ENCODE results near the gene PLEKHA8.
"Not testable (repeated sequence)": the region's sequence is repeated elsewhere in the genome, so short reads cannot be mapped to it uniquely, and the experiment has no call there.

Gene PLEKHA8

GRCh38 chr7:30068117-30068516 lies 39.9 kb downstream of the PLEKHA8 start:
- DNase-seq: no peak

GRCh38 chr7:30069096-30069867 lies 41.1 kb downstream of the PLEKHA8 start:
- DNase-seq: no peak

GRCh38 chr7:30070052-30070451 lies 41.8 kb downstream of the PLEKHA8 start:
- DNase-seq: no peak

GRCh38 chr7:30072735-30073134 lies 44.5 kb downstream of the PLEKHA8 start:
- no peak for DNase-seq

- DNase-seq: no peak
Measured at GRCh38 chr7:30074422-30075030, 46.3 kb downstream of the PLEKHA8 start.

- no peak for DNase-seq
Measured at GRCh38 chr7:30076411-30076810, 48.2 kb downstream of the PLEKHA8 start.

GRCh38 chr7:30078280-30078679 lies 50.1 kb downstream of the PLEKHA8 start:
- no peak for DNase-seq

GRCh38 chr7:30079880-30080279 lies 51.7 kb downstream of the PLEKHA8 start:
- no peak for DNase-seq

GRCh38 chr7:30080818-30081217 lies 52.6 kb downstream of the PLEKHA8 start:
- no peak for DNase-seq

- no peak for DNase-seq
Measured at GRCh38 chr7:30082686-30083085, 54.5 kb downstream of the PLEKHA8 start.

GRCh38 chr7:30083334-30083733 lies 55.1 kb downstream of the PLEKHA8 start:
- DNase-seq: no peak

- DNase-seq: no peak
Measured at GRCh38 chr7:30084212-30084611, 56.0 kb downstream of the PLEKHA8 start.

- no peak for DNase-seq
Measured at GRCh38 chr7:30086529-30086928, 58.3 kb downstream of the PLEKHA8 start.

GRCh38 chr7:30087371-30087770 lies 59.2 kb downstream of the PLEKHA8 start:
- DNase-seq: no peak

- no peak for DNase-seq
Measured at GRCh38 chr7:30088362-30088761, 60.1 kb downstream of the PLEKHA8 start.

- DNase-seq: no peak
Measured at GRCh38 chr7:30090111-30090510, 61.9 kb downstream of the PLEKHA8 start.

GRCh38 chr7:30091491-30091912 lies 63.3 kb downstream of the PLEKHA8 start:
- no peak for DNase-seq

- no peak for DNase-seq
Measured at GRCh38 chr7:30091987-30092386, 63.8 kb downstream of the PLEKHA8 start.

GRCh38 chr7:30093420-30093952 lies 65.3 kb downstream of the PLEKHA8 start:
- no peak for DNase-seq

- DNase-seq: not testable (repeated sequence)
Measured at GRCh38 chr7:30098599-30098998, 70.4 kb downstream of the PLEKHA8 start.

GRCh38 chr7:30102281-30102680 lies 74.1 kb downstream of the PLEKHA8 start:
- DNase-seq: no peak

- no peak for DNase-seq
Measured at GRCh38 chr7:30104157-30104556, 75.9 kb downstream of the PLEKHA8 start.

GRCh38 chr7:30112103-30112713 lies 84.0 kb downstream of the PLEKHA8 start:
- DNase-seq: no peak

GRCh38 chr7:30113144-30113543 lies 84.9 kb downstream of the PLEKHA8 start:
- DNase-seq: no peak

Measured in right forelimb (tissue), 1 donor.